GM23338 (cell line): ENCODE measurements around the gene HDAC10. TPM values are rescaled to one million over a fixed set of nuclear protein-coding genes. Genes with fewer than 3 reads are reported as not detected.

Experiments used
- ATAC-seq: fragments of 200-7000 bp; cut with Tn5 transposase; 3 replicates; pipeline ENCODE4 v1.9.1; 2020
- DNase-seq: peaks from one replicate; pipeline ENCODE4 v3.0.0-alpha.2; 2015; ENCODE audit warnings: low spot score
- H2AFZ ChIP-seq: fragments of 200-600 bp; sonication (generic); 2 replicates; pipeline ENCODE4 v1.8.0; 2016; ENCODE audit warnings: antibody characterized with exemption, mild to moderate bottlenecking, moderate library complexity
- H3F3A ChIP-seq: fragments of 200-600 bp; sonication (generic); replicated peaks from 2 replicates; pipeline ENCODE4 v1.8.0; 2017; ENCODE audit warnings: antibody characterized with exemption, mixed run types, low read depth
- H3K27ac ChIP-seq: fragments of 200-600 bp; sonication (generic); 2 replicates; pipeline ENCODE4 v1.6.1; 2016; ENCODE audit warnings: low read depth
- H3K27me3 ChIP-seq: fragments of 200-600 bp; sonication (generic); 2 replicates; pipeline ENCODE4 v1.8.0; 2016; ENCODE audit warnings: mild to moderate bottlenecking, mixed run types, moderate library complexity; ENCODE audit not compliant: insufficient read depth
- H3K36me3 ChIP-seq: fragments of 200-600 bp; sonication (generic); 2 replicates; pipeline ENCODE4 v1.8.0; 2016; ENCODE audit warnings: mild to moderate bottlenecking; ENCODE audit not compliant: insufficient read depth
- H3K4me1 ChIP-seq: fragments of 200-600 bp; sonication (generic); 2 replicates; pipeline ENCODE4 v1.8.0; 2016; ENCODE audit warnings: mild to moderate bottlenecking, moderate library complexity; ENCODE audit not compliant: insufficient read depth
- H3K4me2 ChIP-seq: fragments of 200-600 bp; sonication (generic); 2 replicates; pipeline ENCODE4 v1.7.1; 2017; ENCODE audit warnings: mixed run types
- H3K4me3 ChIP-seq: fragments of 200-600 bp; sonication (generic); 2 replicates; pipeline ENCODE4 v1.6.1; 2016; ENCODE audit warnings: mixed run types
- H3K79me2 ChIP-seq: fragments of 200-600 bp; sonication (generic); replicated peaks from 2 replicates; pipeline ENCODE4 v1.8.0; 2017; ENCODE audit warnings: mild to moderate bottlenecking; ENCODE audit not compliant: insufficient read depth
- H3K9me2 ChIP-seq: fragments of 200-600 bp; sonication (generic); 2 replicates; pipeline ENCODE4 v1.8.0; 2017; ENCODE audit not compliant: insufficient read depth
- H4K20me1 ChIP-seq: fragments of 200-600 bp; sonication (generic); replicated peaks from 2 replicates; pipeline ENCODE4 v1.8.0; 2017; ENCODE audit warnings: mild to moderate bottlenecking; ENCODE audit not compliant: insufficient read depth
- H3K27ac Mint-ChIP-seq: 2 replicates; pipeline ENCODE4 v1.8.0; 2020; ENCODE audit warnings: inconsistent platforms, mild to moderate bottlenecking, moderate library complexity, mixed read lengths
- H3K27me3 Mint-ChIP-seq: 3 replicates; pipeline ENCODE4 v1.8.0; 2022; ENCODE audit warnings: low read depth, mild to moderate bottlenecking, moderate library complexity, mixed read lengths, inconsistent platforms; ENCODE audit not compliant: insufficient read depth, poor library complexity
- H3K36me3 Mint-ChIP-seq: 3 replicates; pipeline ENCODE4 v1.8.0; 2021; ENCODE audit warnings: low read depth, mild to moderate bottlenecking, inconsistent platforms, moderate library complexity, mixed read lengths
- H3K4me1 Mint-ChIP-seq: 3 replicates; pipeline ENCODE4 v1.8.0; 2020; ENCODE audit warnings: mild to moderate bottlenecking, inconsistent platforms, mixed read lengths
- H3K4me3 Mint-ChIP-seq: 3 replicates; pipeline ENCODE4 v1.8.0; 2021; ENCODE audit warnings: moderate library complexity, mild to moderate bottlenecking, inconsistent platforms, mixed read lengths
- H3K9me3 Mint-ChIP-seq: 3 replicates; pipeline ENCODE4 v1.8.0; 2020; ENCODE audit warnings: moderate library complexity, mild to moderate bottlenecking, inconsistent platforms, mixed read lengths
- CREB1 ChIP-seq: fragments of 250-450 bp; sonication (Bioruptor Pico); IDR thresholded peaks from 2 replicates; pipeline ENCODE4 v1.5.0; 2020; ENCODE audit warnings: low read depth, mild to moderate bottlenecking, moderate library complexity
- EZH2 ChIP-seq: fragments of 200-600 bp; sonication (generic); IDR thresholded peaks from one replicate; pipeline ENCODE4 v1.8.0; 2017; ENCODE audit warnings: antibody characterized with exemption, mild to moderate bottlenecking, low read depth; ENCODE audit not compliant: unreplicated experiment
- EZH2phosphoT487 ChIP-seq: fragments of 200-600 bp; sonication (generic); IDR thresholded peaks from one replicate; pipeline ENCODE4 v1.8.1; 2018; ENCODE audit warnings: antibody characterized with exemption; ENCODE audit not compliant: unreplicated experiment
- JUNB ChIP-seq: IDR thresholded peaks from one replicate; pipeline ENCODE4 v1.6.1; 2016; ENCODE audit warnings: antibody characterized with exemption; ENCODE audit not compliant: unreplicated experiment
- POLR2AphosphoS5 ChIP-seq: IDR thresholded peaks from 2 replicates; pipeline ENCODE4 v1.6.1; 2016; ENCODE audit warnings: antibody characterized with exemption, low read depth
- STAT1 ChIP-seq: IDR thresholded peaks from one replicate; pipeline ENCODE4 v1.6.1; 2016; ENCODE audit warnings: antibody characterized with exemption; ENCODE audit not compliant: unreplicated experiment
- ZNF114 ChIP-seq: fragments of 250-450 bp; sonication (Bioruptor Pico); IDR thresholded peaks from 2 replicates; pipeline ENCODE4 v1.5.0; 2020; ENCODE audit warnings: mild to moderate bottlenecking, moderate library complexity
- ZNF331 ChIP-seq: fragments of 250-450 bp; sonication (Bioruptor Pico); IDR thresholded peaks from 2 replicates; pipeline ENCODE4 v1.5.0; 2020; ENCODE audit warnings: low read depth, mild to moderate bottlenecking, moderate library complexity
- polyA plus RNA-seq: library from polyadenylated mRNA; unstranded; fragments of >200 nt; fragmentation: Nextera tagmentation; extraction: Ambion mirVana; gene quantifications from 2 replicates; pipeline ENCODE4 v1.2.1, GENCODE V29; 2016
- total RNA-seq: library from RNA; depleted of rRNA; stranded (reverse); fragments of >200 nt; shearing (Covaris generic); gene quantifications from 2 replicates; pipeline ENCODE4 v1.2.3, GENCODE V29; 2014
- TF ChIP-seq, protein P1 (sequence below), 2 experiments: fragments of 200-600 bp in 1 of 2; sonication (generic) in 1 of 2; conservative IDR thresholded peaks; 2 replicates each; pipeline versions ENCODE4 v1.5.1 to v1.6.1; 2016 to 2017; ENCODE audit warnings: antibody characterized with exemption in 2 of 2, low read depth in 2 of 2, mild to moderate bottlenecking in 2 of 2, moderate library complexity in 1 of 2
- TF ChIP-seq, protein P2 (sequence below): IDR thresholded peaks from one replicate; pipeline ENCODE4 v1.6.1; 2018; ENCODE audit warnings: antibody characterized with exemption; ENCODE audit not compliant: unreplicated experiment
- TF ChIP-seq, protein P3 (sequence below): IDR thresholded peaks from 2 replicates; pipeline ENCODE4 v1.6.1; 2016; ENCODE audit warnings: antibody characterized with exemption

Gene HDAC10
- total and polyA plus RNA-seq, 2 experiments from 2014 or later: 4.1 to 41.9 TPM

DNA sequence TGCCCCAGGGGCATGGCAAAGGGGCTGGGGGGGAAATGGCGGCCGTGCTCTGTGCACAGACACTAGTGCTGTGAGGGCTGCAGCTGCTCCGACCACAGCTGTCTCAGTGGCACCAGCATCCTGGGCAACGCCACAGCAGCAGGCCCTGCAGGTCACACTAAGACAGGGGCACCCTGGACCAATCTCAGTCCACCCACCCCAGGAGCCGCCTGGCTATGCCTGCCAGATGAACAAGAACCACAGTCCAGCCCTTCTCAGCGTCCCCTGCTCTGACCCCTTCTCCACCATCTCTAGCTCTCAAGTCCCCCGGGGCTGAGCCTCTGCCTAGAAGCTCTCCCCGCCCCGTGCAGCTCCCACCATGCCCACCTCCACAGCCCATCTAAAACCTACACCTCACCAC, 22.7 kb downstream of the HDAC10 start:
- H3K9me3 Mint-ChIP-seq: no peaks in the 10 kb centered on the region
- no peaks in the 10 kb centered on the region for H3K36me3 ChIP-seq
- H2AFZ ChIP-seq: no peak overlapping the region
- H3K4me1 Mint-ChIP-seq: no peaks in the 10 kb centered on the region
- DNase-seq (no peak), ATAC-seq (no peak)
- H3K4me2 ChIP-seq: no peak overlapping the region
- no peak for TF ChIP-seq CREB1 (CRISPR knock-in tag)
- TF ChIP-seq, protein P1, sequence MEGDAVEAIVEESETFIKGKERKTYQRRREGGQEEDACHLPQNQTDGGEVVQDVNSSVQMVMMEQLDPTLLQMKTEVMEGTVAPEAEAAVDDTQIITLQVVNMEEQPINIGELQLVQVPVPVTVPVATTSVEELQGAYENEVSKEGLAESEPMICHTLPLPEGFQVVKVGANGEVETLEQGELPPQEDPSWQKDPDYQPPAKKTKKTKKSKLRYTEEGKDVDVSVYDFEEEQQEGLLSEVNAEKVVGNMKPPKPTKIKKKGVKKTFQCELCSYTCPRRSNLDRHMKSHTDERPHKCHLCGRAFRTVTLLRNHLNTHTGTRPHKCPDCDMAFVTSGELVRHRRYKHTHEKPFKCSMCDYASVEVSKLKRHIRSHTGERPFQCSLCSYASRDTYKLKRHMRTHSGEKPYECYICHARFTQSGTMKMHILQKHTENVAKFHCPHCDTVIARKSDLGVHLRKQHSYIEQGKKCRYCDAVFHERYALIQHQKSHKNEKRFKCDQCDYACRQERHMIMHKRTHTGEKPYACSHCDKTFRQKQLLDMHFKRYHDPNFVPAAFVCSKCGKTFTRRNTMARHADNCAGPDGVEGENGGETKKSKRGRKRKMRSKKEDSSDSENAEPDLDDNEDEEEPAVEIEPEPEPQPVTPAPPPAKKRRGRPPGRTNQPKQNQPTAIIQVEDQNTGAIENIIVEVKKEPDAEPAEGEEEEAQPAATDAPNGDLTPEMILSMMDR (conservative IDR thresholded peaks at IDR 0.05; ENCODE audit: low read depth in 2 of 2): no peak
- TF ChIP-seq POLR2AphosphoS5: no peak
- TF ChIP-seq JUNB: no peak
- TF ChIP-seq ZNF114: no peak
- no peak for TF ChIP-seq EZH2phosphoT487
- no peak for TF ChIP-seq STAT1
- no peak for TF ChIP-seq ZNF331 (CRISPR knock-in tag)
- TF ChIP-seq, protein P2, sequence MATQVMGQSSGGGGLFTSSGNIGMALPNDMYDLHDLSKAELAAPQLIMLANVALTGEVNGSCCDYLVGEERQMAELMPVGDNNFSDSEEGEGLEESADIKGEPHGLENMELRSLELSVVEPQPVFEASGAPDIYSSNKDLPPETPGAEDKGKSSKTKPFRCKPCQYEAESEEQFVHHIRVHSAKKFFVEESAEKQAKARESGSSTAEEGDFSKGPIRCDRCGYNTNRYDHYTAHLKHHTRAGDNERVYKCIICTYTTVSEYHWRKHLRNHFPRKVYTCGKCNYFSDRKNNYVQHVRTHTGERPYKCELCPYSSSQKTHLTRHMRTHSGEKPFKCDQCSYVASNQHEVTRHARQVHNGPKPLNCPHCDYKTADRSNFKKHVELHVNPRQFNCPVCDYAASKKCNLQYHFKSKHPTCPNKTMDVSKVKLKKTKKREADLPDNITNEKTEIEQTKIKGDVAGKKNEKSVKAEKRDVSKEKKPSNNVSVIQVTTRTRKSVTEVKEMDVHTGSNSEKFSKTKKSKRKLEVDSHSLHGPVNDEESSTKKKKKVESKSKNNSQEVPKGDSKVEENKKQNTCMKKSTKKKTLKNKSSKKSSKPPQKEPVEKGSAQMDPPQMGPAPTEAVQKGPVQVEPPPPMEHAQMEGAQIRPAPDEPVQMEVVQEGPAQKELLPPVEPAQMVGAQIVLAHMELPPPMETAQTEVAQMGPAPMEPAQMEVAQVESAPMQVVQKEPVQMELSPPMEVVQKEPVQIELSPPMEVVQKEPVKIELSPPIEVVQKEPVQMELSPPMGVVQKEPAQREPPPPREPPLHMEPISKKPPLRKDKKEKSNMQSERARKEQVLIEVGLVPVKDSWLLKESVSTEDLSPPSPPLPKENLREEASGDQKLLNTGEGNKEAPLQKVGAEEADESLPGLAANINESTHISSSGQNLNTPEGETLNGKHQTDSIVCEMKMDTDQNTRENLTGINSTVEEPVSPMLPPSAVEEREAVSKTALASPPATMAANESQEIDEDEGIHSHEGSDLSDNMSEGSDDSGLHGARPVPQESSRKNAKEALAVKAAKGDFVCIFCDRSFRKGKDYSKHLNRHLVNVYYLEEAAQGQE: no peak
- peaks cover 9% of the 10 kb centered on the region for H4K20me1 ChIP-seq
- H3K27ac ChIP-seq: no peak overlapping the region
- peaks cover 15% of the 10 kb centered on the region for H3K36me3 Mint-ChIP-seq
- no peak overlapping the region; the same call in 1 of the 2 replicates for H3K27ac Mint-ChIP-seq
- no peak overlapping the region for H3K4me3 ChIP-seq
- no peak overlapping the region for H3K4me3 Mint-ChIP-seq
- 0 out of 2 replicates have a peak, but pooled peaks cover 2% of the 10 kb centered on the region for H3K79me2 ChIP-seq
- H3K27me3 Mint-ChIP-seq: peaks cover 8% of the 10 kb centered on the region
- 0 out of 2 replicates have a peak, but pooled peaks cover 3% of the 10 kb centered on the region for H3F3A ChIP-seq
- H3K4me1 ChIP-seq: no peaks in the 10 kb centered on the region
- no peaks in the 10 kb centered on the region for H3K27me3 ChIP-seq
- H3K9me2 ChIP-seq: no peaks in the 10 kb centered on the region

DNA sequence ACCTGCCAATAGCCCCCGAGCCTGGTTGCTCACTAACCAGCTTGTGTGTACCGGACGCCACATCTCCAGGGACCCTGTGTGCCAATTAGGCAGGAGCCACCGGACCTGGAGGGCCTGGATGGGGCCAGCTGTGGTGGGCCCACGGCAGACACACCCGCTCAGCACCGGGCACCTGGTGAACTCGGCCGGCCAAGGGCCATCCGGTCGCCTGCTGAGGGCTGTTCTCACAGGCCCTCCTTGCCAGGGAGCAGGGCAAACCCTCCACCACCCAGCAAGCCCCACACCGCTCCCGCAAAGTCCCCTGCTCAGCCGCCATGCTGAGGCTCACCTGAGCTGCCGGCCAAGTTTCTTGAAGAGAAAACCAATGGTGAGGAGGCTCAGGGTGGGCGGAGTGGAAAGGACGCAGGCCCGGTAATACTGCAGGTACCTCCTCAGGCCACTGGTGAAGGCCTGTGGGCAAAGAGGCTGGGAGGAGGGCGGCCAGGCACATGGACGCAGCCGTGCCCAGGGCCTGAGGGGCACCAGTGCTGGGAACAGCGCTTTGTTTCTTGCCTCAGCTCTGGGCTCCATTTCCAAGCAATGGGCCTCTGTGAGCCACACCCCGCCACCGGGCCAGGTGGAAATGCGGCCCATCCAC, 23.4 kb downstream of the HDAC10 start:
- Histone ChIP-seq H3K4me1 (no peaks in the 10 kb centered on the region), H3K4me2 (no peak overlapping the region), H3K79me2 (no peaks in the 10 kb centered on the region), H3K27me3 (no peaks in the 10 kb centered on the region), H4K20me1 (peaks cover 9% of the 10 kb centered on the region), H3K36me3 (no peaks in the 10 kb centered on the region), H2AFZ (no peak overlapping the region), H3K4me3 (no peak overlapping the region), H3K27ac (no peak overlapping the region), H3F3A (no peaks in the 10 kb centered on the region), H3K9me2 (no peaks in the 10 kb centered on the region)
- Mint-ChIP-seq H3K36me3 (peaks cover 18% of the 10 kb centered on the region), H3K4me1 (no peaks in the 10 kb centered on the region), H3K27me3 (peaks cover 7% of the 10 kb centered on the region), H3K9me3 (no peaks in the 10 kb centered on the region), H3K4me3 (no peak overlapping the region), H3K27ac (no peak overlapping the region)
- ATAC-seq (no peak), DNase-seq (no peak)
- TF ChIP-seq CREB1 (CRISPR knock-in tag) (no peak), JUNB (no peak), STAT1 (no peak), EZH2 (no peak)
- TF ChIP-seq, protein P3, sequence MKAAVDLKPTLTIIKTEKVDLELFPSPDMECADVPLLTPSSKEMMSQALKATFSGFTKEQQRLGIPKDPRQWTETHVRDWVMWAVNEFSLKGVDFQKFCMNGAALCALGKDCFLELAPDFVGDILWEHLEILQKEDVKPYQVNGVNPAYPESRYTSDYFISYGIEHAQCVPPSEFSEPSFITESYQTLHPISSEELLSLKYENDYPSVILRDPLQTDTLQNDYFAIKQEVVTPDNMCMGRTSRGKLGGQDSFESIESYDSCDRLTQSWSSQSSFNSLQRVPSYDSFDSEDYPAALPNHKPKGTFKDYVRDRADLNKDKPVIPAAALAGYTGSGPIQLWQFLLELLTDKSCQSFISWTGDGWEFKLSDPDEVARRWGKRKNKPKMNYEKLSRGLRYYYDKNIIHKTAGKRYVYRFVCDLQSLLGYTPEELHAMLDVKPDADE: no peak
